C1 segment of cervical spinal cord (tissue), 14 donors: ENCODE data around the gene ZNF362.

Experiments used
- DNase-seq, 14 donors: peaks; one replicate each; lab custom pipeline; 2025; lab: John Stamatoyannopoulos, UW

ZNF362 gene

GRCh38 chr1:33267468-33268205 lies 11.3 kb downstream of the ZNF362 start:
- no peak for DNase-seq

GRCh38 chr1:33268457-33268856 lies 12.2 kb downstream of the ZNF362 start:
- no peak for DNase-seq

GRCh38 chr1:33268927-33269610 lies 12.8 kb downstream of the ZNF362 start:
- no peak for DNase-seq

GRCh38 chr1:33269621-33270020 lies 13.3 kb downstream of the ZNF362 start:
- DNase-seq: no peak

GRCh38 chr1:33270379-33270778 lies 14.1 kb downstream of the ZNF362 start:
- DNase-seq: no peak

GRCh38 chr1:33270808-33271465 lies 14.6 kb downstream of the ZNF362 start:
- no peak for DNase-seq

- no peak for DNase-seq
Measured at GRCh38 chr1:33271666-33272505, 15.6 kb downstream of the ZNF362 start.

GRCh38 chr1:33272509-33272908 lies 16.2 kb downstream of the ZNF362 start:
- DNase-seq: no peak

GRCh38 chr1:33272930-33273329 lies 16.6 kb downstream of the ZNF362 start:
- DNase-seq: no peak

GRCh38 chr1:33273406-33273805 lies 17.1 kb downstream of the ZNF362 start:
- no peak for DNase-seq

GRCh38 chr1:33273961-33274371 lies 17.7 kb downstream of the ZNF362 start:
- DNase-seq: no peak

GRCh38 chr1:33274446-33274845 lies 18.2 kb downstream of the ZNF362 start:
- no peak for DNase-seq

GRCh38 chr1:33275195-33275594 lies 18.9 kb downstream of the ZNF362 start:
- no peak for DNase-seq

- no peak for DNase-seq
Measured at GRCh38 chr1:33275706-33276572, 19.6 kb downstream of the ZNF362 start.

- no peak for DNase-seq
Measured at GRCh38 chr1:33276573-33277298, 20.4 kb downstream of the ZNF362 start.

GRCh38 chr1:33277488-33278084 lies 21.3 kb downstream of the ZNF362 start:
- DNase-seq: no peak

GRCh38 chr1:33280091-33280661 lies 23.9 kb downstream of the ZNF362 start:
- DNase-seq: no peak

- DNase-seq: no peak
Measured at GRCh38 chr1:33281554-33282303, 25.4 kb downstream of the ZNF362 start.

GRCh38 chr1:33282791-33283190 lies 26.5 kb downstream of the ZNF362 start:
- no peak for DNase-seq
